ENCODE results near the gene STK32B.
"Not testable (repeated sequence)": the region's sequence is repeated elsewhere in the genome, so short reads cannot be mapped to it uniquely, and the experiment has no call there.

The STK32B gene

DNA sequence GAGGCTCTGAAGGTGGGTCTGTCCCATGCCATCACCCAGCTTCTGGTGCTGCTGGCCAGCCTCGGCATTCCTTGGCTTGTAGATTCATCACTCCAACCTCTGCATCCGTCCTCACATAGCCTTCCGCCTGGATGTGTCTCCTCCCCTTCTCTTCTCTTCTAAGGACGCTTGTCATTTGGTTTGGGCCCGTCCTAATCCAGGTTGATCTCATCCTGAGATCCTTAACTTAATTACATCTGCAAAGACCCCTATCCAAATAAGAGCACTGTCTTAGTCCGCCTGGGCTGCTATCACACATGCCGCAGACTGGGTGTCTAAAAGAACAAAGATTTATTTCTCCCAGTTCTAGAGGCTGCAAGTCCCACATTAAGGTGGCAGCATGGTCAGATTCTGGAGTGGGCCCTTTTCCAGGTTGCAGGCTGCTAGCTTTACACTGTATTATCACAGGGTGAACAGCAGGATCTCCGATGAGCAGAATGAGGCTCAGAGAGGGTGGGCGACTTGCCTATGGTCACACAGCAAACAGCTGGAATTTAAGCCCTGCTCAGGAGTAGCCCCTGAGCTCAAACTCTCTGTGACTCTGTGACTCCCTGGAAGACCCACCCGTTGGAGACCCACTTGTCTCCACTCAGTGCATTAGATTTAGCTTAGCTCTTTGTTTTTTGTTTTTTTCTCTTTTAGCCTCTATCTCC, 113.1 kb downstream of the STK32B start:
- TF ChIP-seq, protein P1, sequence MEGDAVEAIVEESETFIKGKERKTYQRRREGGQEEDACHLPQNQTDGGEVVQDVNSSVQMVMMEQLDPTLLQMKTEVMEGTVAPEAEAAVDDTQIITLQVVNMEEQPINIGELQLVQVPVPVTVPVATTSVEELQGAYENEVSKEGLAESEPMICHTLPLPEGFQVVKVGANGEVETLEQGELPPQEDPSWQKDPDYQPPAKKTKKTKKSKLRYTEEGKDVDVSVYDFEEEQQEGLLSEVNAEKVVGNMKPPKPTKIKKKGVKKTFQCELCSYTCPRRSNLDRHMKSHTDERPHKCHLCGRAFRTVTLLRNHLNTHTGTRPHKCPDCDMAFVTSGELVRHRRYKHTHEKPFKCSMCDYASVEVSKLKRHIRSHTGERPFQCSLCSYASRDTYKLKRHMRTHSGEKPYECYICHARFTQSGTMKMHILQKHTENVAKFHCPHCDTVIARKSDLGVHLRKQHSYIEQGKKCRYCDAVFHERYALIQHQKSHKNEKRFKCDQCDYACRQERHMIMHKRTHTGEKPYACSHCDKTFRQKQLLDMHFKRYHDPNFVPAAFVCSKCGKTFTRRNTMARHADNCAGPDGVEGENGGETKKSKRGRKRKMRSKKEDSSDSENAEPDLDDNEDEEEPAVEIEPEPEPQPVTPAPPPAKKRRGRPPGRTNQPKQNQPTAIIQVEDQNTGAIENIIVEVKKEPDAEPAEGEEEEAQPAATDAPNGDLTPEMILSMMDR (IDR thresholded peaks at IDR 0.05; ENCODE audit: low read depth, low read length): no peak
- no peak overlapping the region for H3K4me3 ChIP-seq (ENCODE audit: low read depth, low read length)
- no peaks in the 10 kb centered on the region for H3K27me3 ChIP-seq
- H3K9me3 ChIP-seq: no peaks in the 10 kb centered on the region; the same call in 1 of the 2 replicates
- H3K36me3 ChIP-seq: no peaks in the 10 kb centered on the region
- DNase-seq: no peak
- no peaks in the 10 kb centered on the region for H3K4me1 ChIP-seq

DNA sequence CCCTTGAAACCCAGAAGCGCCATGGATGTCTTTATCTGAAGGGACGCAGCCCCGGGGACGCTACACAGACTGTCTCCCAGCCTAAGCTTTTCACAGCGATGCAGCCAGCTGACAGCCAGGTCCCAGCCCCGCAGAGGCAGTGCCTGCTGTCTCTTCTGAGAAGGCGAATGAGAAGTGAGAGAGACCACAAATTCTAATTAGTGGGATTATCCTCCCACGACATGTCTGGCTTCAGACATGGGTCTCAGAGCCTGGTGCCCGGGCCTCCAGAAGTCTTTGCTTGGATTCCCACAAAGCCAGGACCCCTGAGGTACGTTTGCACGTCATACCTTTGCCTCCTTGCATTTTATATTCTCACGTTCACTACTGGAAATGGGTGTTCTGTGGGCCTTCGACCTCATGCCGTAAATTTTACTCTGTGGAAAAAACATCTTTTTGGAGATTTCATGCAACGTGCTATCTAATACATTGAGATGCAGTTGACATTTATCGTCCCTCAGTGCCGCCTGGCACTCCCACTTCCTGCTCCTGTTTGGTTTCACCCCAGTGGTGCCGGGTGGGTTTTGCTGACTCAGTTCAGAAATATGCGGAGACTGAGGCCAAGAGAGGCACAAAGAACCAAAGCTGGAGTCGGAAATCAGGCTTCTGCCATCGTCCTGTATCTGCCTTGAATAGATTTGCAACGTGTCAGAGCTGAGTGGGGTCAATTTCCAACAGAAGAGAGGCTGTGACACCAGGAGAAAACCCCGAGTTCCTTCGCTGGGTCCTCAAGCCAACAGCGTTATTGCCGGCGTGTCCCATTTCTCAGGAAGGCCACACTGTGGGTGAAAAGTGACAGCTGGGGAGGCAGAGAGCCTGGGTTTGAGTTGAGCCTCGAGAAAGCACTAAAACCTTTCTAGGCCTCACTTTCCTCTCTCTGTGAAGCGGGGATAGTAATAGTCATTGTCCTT, 114.4 kb downstream of the STK32B start:
- TF ChIP-seq, protein P1 (IDR thresholded peaks at IDR 0.05; ENCODE audit: low read depth, low read length): no peak
- Histone ChIP-seq H3K9me3 (no peaks in the 10 kb centered on the region; the same call in 1 of the 2 replicates), H3K4me3 (ENCODE audit: low read depth, low read length) (no peak overlapping the region), H3K27me3 (no peaks in the 10 kb centered on the region), H3K4me1 (no peaks in the 10 kb centered on the region), H3K36me3 (no peaks in the 10 kb centered on the region)
- DNase-seq: no peak

DNA sequence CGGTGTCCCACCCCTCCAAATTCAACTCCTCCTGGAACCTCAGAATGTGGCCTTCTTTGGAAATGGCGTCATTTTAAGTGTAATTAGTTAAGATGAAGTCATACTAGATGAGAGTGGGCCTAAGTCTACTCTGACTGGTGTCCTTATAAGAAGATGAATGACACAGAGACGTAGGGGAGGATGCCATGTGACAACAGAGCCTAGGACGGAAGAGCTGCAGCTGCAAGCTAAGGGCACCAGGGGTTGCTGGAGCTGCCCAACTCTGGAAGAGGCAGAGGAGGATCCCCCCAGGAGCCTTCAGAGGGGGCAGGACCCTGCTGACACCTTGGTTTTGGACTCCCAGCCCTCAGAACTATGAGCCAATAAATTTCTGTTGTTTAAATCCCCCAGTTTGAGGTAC, 115.1 kb downstream of the STK32B start:
- Histone ChIP-seq H3K9me3 (no peaks in the 10 kb centered on the region), H3K27me3 (no peaks in the 10 kb centered on the region), H3K36me3 (no peaks in the 10 kb centered on the region), H3K4me3 (ENCODE audit: low read depth, low read length) (no peak overlapping the region), H3K4me1 (no peaks in the 10 kb centered on the region)
- TF ChIP-seq, protein P1 (IDR thresholded peaks at IDR 0.05; ENCODE audit: low read depth, low read length): no peak
- no peak for DNase-seq

DNA sequence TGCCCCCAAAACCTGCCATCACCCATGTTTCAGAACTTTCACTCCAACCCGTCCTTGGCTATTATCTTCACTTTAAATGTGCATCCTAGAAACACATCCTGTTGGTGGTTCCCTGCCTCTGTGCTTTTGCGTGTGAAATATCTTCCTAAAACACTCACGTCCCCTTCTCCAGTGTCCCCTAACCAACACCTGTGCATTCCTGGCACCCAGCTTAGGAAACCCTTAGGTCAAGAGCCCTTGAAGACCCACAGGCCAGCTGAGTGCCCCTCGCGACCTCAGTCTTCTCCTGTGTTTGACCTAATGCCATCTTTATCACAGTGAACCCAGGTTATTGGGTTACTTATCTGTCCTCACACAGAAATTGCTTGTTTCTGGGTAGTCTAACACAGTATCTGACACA, 117.6 kb downstream of the STK32B start:
- no peaks in the 10 kb centered on the region for H3K27me3 ChIP-seq
- no peak overlapping the region for H3K4me3 ChIP-seq (ENCODE audit: low read depth, low read length)
- H3K36me3 ChIP-seq: no peaks in the 10 kb centered on the region
- no peaks in the 10 kb centered on the region for H3K9me3 ChIP-seq
- no peak for DNase-seq
- no peaks in the 10 kb centered on the region for H3K4me1 ChIP-seq
- TF ChIP-seq, protein P1 (IDR thresholded peaks at IDR 0.05; ENCODE audit: low read depth, low read length): no peak

DNA sequence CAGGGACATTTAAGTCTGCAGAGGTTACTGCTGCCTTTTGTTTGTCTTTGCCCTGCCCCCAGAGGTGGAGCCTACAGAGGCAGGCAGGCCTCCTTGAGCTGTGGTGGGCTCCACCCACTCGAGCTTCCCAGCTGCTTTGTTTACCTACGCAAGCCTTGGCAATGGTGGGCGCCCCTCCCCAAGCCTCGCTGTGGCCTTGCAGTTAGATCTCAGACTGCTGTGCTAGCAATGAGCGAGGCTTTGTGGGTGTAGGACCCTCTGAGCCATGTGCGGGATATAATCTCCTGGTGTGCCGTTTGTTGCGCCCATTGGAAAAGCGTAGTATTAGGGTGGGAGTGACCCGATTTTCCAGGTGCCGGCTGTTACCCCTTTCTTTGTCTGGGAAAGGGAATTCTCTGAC, 124.6 kb downstream of the STK32B start:
- H3K4me3 ChIP-seq (ENCODE audit: low read depth, low read length); H3K36me3 ChIP-seq; H3K4me1 ChIP-seq; H3K27me3 ChIP-seq; DNase-seq; H3K9me3 ChIP-seq: not testable (repeated sequence)

DNA sequence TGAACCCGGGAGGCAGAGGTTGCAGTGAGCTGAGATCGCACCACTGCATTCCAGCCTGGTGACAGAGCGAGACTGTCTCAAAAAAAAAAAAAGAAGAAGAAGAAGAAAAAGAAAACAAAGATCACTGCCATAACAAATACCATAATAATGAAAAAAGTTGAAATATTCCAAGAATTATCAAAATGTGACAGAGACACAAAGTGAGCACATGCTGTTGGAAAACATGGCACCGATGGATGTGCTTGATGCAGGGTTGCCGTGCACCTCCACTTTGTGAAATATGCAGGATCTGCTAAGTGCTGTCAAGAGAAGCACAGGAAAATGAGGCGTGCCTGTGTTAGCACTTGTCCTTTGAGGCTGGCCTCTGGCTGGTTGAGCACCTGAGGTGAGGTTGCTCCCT, 133.3 kb downstream of the STK32B start:
- H3K4me1 ChIP-seq: no peaks in the 10 kb centered on the region
- H3K36me3 ChIP-seq: no peaks in the 10 kb centered on the region
- no peak for DNase-seq
- no peaks in the 10 kb centered on the region; the same call in 1 of the 2 replicates for H3K27me3 ChIP-seq
- TF ChIP-seq, protein P1 (IDR thresholded peaks at IDR 0.05; ENCODE audit: low read depth, low read length): no peak
- H3K9me3 ChIP-seq: no peaks in the 10 kb centered on the region
- H3K4me3 ChIP-seq (ENCODE audit: low read depth, low read length): no peak overlapping the region

All from BE2C (cell line).